Measurements from ENCODE around the gene MFSD6L.
A peak's percentile ranks its signal among the peaks of the same experiment; 100 is the strongest.
"Not testable (repeated sequence)": the region's sequence is repeated elsewhere in the genome, so short reads cannot be mapped to it uniquely, and the experiment has no call there.

MFSD6L gene

DNA sequence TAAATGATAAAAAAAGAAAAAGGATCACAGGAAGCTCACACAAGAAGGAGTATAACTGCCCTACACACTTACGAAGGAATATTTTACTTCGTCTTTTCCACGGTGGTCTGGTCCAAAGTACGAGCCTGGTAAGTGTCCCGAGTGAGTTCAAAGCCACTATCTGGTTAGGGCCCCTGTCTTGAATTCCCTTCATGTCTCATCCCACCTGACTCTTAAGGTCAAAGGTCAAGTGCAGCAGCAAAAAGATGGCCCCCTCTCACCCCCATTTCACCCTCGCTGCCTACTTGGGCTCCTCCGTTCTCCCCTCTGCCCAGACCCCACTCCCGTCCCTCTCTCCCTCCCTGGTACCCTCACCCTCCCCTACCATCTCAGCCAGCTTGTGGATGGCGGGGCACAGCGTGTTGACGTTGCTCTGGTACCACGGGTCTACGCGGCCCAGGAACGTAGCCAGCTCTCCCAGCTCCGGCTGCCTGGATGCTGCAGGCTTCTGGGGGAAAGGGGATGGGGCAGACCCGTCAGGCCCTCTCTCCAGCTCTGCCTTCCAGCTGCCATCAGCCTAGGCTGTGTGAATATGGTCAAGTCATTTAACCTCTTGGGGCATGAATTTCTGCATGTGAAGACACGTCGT is 27.8 kb upstream of the MFSD6L start:
- H3K4me3 ChIP-seq (ENCODE audit: low read depth, low read length): no peak overlapping the region

DNA sequence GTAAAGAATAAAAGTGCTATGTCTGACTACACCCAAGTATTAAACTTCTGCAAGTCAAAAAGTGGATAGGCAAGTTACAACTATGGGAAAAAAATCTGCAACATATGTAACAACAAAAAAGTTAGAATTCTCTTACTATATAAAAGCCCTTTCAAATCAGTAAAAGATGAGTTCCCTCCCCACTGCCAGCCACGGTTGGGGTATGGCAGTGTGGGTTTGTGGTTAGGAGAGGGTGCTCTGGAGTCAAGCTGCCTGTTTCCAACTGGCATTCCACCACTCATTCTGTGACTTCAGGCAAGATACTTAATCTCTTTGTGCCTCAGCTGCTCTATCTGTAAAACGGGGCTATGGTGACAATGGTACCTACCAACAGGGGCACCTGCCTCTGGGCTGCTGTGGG is 26.6 kb upstream of the MFSD6L start:
- no peak overlapping the region for H3K4me3 ChIP-seq (ENCODE audit: low read depth, low read length)

GRCh38 chr17:8823279-8823678 is 24.1 kb upstream of the MFSD6L start:
- no peak overlapping the region for H3K4me3 ChIP-seq (ENCODE audit: low read depth, low read length)

- H3K4me3 ChIP-seq (ENCODE audit: low read depth, low read length): no peak overlapping the region
Observed at GRCh38 chr17:8822401-8823035, 23.4 kb upstream of the MFSD6L start.

- H3K4me3 ChIP-seq (ENCODE audit: low read depth, low read length): no peak overlapping the region
Observed at GRCh38 chr17:8821446-8822105, 22.4 kb upstream of the MFSD6L start.

- no peak overlapping the region for H3K4me3 ChIP-seq (ENCODE audit: low read depth, low read length)
Observed at GRCh38 chr17:8820311-8821010, 21.3 kb upstream of the MFSD6L start.

DNA sequence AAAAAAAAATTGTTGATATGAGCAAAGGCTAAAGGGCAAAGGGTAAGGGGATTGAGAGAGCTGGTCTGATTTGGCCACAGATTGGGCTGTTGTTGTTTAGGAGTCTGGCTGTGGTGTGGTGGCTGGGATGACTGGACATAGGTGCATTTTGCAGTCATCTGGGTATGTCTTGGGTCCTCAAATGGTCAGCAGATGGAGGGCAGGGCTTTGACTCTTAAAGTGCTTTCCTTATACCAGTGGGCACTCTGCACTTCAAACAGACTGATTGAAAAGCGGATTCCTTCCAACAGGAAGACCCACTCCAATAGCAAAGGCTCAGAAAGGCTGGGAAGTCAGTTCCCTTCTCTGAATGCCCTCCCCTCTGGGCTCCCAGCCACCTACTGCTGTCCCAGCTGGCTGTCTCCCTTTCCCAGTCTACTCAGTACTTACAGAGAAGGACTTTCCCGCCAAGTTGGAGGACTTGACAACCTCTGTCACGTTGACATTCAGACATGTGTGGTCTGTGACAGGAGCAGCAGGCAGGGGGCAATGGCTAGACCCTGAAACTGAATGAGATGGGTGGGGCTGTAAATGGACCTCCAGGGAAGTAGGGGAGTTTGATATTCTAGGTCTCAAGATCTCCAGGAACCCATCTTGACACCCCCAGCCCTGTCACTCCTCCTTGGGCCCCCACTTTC is 19.6 kb upstream of the MFSD6L start:
- H3K4me3 ChIP-seq (ENCODE audit: low read depth, low read length): no peak overlapping the region

- no peak overlapping the region for H3K4me3 ChIP-seq (ENCODE audit: low read depth, low read length)
Observed at GRCh38 chr17:8818047-8818446, 18.9 kb upstream of the MFSD6L start.

GRCh38 chr17:8806926-8807550 is 7.9 kb upstream of the MFSD6L start:
- H3K4me3 ChIP-seq (ENCODE audit: low read depth, low read length): no peak overlapping the region

DNA sequence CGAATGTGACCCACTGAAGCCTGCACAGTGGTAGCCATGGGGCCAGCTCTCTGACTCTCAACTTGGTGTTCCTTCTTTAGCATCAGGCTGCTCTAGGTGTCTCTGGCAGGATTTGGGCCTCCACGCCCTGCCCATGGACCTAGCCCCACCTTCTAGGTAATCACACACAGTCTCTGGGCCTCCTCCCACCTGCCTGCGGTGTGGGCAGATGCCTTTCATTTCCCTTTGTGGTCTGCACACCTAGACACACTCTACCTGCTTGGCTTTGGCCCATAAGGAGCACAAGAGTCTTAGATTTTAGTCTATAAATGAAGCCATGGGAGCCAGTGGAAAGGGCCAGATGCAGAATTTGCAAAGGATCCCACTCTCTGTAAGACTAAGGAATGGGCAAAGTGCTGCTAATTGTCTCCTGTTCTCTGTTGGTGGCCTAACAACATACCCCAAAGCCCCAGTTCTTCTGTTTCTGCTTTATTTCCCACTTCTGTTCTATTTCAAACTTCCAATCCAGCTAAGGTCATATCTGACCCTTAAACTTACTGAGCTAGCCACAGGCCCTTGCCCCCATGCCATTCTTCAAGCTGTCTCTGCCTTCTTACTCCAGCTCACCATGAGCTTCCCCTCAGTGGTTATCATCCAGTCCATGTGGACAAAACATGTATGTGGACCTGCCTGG is 7.2 kb upstream of the MFSD6L start:
- H3K4me3 ChIP-seq (ENCODE audit: low read depth, low read length): no peak overlapping the region

- H3K4me3 ChIP-seq (ENCODE audit: low read depth, low read length): not testable (repeated sequence)
Observed at GRCh38 chr17:8805396-8805795, 6.2 kb upstream of the MFSD6L start.

DNA sequence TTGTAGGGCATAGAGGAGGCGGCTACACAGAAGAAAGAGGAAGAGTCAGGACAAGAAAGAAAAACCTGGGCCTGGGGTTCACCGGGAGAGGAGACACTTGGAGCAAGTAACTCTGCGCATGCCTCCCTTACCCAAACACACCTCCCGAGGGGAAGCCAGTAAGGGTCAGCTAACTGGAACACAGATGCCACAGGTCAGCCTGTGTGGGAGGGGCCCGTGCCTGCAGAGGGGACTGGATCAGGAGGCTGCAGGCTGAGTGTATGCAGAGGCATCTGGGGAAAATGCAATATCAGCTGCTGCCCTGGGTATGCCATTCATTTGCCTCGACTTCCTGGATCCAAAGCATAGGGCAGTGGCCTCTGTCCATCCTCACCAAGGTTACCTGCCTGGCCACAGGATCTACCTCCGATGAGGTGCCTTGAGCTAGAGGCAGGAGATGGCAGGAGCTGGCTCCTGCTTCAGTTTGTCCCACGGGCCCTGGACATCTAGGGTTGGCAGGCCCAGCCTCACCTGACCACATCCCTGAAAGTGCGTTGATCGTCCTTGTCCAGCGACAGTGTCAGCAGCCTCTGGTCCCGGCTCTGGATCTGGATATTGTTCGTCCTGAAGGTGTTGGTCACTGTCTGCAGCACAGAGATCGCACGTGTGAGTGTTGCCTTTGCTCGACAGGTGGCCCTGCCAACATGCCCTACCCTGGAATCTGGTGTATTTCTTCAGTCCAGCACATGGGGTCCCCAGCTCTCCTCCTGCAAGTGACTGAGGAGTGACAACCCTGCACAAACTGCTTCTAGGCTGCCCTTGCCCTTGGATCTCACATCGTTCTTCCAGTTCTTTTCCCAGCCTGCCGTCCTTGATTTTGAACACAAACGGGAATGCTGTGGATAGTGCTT is 4.6 kb upstream of the MFSD6L start:
- no peak overlapping the region for H3K4me3 ChIP-seq (ENCODE audit: low read depth, low read length)

DNA sequence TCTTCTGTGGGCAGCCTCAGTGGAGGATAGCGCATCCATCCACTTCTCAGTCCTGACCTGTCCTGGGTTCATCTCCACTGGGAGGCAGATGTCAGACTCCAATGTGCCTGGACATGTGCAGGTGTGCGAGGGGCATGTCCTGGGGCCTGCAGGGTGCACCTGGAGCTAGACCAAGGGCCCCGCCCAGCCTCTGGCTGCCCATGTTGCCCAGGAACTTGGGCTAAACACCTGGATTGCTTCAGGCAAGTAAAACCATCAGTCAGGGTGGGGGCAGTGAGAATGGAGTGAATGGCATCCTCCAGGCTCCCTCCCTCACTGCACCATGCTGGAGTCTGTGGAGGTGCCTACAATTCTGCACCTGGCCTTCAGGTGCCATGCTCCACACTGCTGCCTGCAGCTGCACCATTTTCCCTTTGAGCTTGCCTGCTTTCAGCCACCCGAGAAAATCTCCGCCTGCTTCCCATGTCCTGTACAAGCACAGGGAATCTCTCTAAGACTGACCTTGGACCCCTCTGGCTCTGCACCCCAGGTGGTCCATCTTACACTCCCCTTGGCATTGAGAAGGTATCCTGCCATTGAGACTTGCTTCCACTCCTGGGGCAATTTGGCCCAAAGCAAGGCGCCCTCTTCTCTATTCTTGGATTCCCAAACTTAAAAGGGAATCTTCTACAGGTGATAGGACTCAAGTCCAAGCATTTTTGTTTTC is 2.1 kb upstream of the MFSD6L start:
- no peak overlapping the region for H3K4me3 ChIP-seq (ENCODE audit: low read depth, low read length)

DNA sequence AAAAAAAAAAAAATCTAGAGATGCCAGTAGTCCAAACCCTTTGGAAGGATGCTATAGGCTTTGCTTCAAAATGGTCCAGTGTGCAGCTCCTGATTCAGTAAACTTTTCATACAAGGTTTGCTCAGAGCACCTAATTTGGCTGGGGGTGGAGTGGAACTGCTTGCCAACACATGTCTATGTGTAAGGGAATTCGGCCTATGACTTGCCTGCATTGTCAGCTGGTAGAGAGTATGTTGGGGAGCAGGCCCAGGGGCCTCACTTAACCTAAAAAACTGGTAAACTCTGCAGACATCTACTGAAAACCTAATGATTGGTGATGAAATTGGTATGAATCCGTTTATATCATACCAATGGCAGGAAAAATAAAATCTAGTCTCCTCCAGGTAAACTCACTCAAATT is 1.5 kb upstream of the MFSD6L start:
- H3K4me3 ChIP-seq (ENCODE audit: low read depth, low read length): no peak overlapping the region

GRCh38 chr17:8799570-8800212 is 526 bp upstream of the MFSD6L start:
- H3K4me3 ChIP-seq (ENCODE audit: low read depth, low read length): peak overlapping the region; percentile 17

GRCh38 chr17:8798176-8798845 is 854 bp downstream of the MFSD6L start:
- H3K4me3 ChIP-seq (ENCODE audit: low read depth, low read length): peak overlapping the region; percentile 58

DNA sequence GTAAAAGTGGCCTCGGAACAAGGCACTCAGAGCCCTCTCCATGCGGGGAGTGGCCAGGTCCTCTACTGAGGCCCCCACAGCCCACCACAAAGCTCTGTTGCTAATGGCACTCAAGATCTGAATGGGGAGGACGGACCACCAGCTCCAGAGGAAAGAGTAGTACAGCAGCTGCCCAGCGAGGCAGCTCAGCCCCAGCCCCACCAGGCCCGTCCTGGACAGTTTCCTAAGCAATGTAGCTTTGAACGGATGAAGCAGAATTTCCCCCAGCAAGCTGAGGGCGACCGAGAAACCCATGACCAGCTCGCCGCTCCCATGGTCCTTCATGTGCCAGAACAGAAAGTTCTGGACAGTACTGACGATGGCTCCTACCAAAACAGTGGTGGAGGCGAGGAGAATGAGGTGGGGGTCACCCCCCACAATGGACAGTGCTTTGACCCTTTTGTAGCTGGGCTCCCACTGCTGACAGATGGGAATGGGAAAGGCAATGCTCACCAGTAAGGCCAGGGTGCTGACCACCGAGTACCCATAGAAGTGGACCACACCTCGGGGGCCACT is 1.5 kb downstream of the MFSD6L start:
- no peak overlapping the region for H3K4me3 ChIP-seq (ENCODE audit: low read depth, low read length)
